PC-3 (cell line): Measurements from ENCODE around the gene SNCAIP. TPM values are rescaled to one million over a fixed set of nuclear protein-coding genes. Genes with fewer than 3 reads are reported as not detected.

Experiments
- ATAC-seq: fragments of 200-7000 bp; cut with Tn5 transposase; 2 replicates; pipeline ENCODE4 v1.9.1; 2020; ENCODE audit warnings: mild to moderate bottlenecking, moderate library complexity
- BruUV-seq: library from RNA; stranded (reverse); fragments of 400-500 nt; replicated peaks from 2 replicates; lab custom pipeline; 2021; lab: Mats Ljungman, UMichigan
- CTCF ChIA-PET: fragments of 300-600 bp; sonication (Branson Sonifier 250); formaldehyde crosslinking; loops from one replicate; lab custom pipeline; 2022; ENCODE audit warnings: antibody characterized with exemption; lab: Charles Lee
- POLR2A ChIA-PET: fragments of 300-600 bp; sonication (Branson Sonifier 250); formaldehyde crosslinking; loops from one replicate; lab custom pipeline; 2022; ENCODE audit warnings: antibody characterized with exemption; ENCODE audit not compliant: unreplicated experiment; lab: Charles Lee
- DNase-seq: peaks from one replicate; pipeline ENCODE4 v3.0.0-alpha.2; 2015
- H2AFZ ChIP-seq: fragments of 300-600 bp; sonication (generic); 2 replicates; pipeline ENCODE4 v1.6.0; 2016; ENCODE audit warnings: antibody characterized with exemption, low read length
- H3F3A ChIP-seq: fragments of 300-600 bp; sonication (generic); one replicate; pipeline ENCODE4 v1.6.0; 2017; ENCODE audit warnings: antibody characterized with exemption, low read length, control low read depth, mild to moderate bottlenecking; ENCODE audit not compliant: unreplicated experiment
- H3K27ac ChIP-seq: fragments of 300-600 bp; sonication (generic); 2 replicates; pipeline ENCODE4 v1.5.1; 2016; ENCODE audit warnings: mild to moderate bottlenecking, low read length
- H3K27me3 ChIP-seq: fragments of 300-600 bp; sonication (generic); 2 replicates; pipeline ENCODE4 v1.6.1; 2016; ENCODE audit warnings: low read length, mixed read lengths
- H3K36me3 ChIP-seq: fragments of 300-600 bp; sonication (generic); 2 replicates; pipeline ENCODE4 v1.6.1; 2016; ENCODE audit warnings: low read depth, mixed run types, low read length, mixed read lengths
- H3K4me1 ChIP-seq: fragments of 300-600 bp; sonication (generic); 2 replicates; pipeline ENCODE4 v1.5.1; 2016; ENCODE audit warnings: low read length; ENCODE audit not compliant: insufficient read depth
- H3K4me2 ChIP-seq: fragments of 300-600 bp; sonication (generic); 2 replicates; pipeline ENCODE4 v1.6.0; 2016; ENCODE audit warnings: low read length
- H3K4me3 ChIP-seq: fragments of 300-600 bp; sonication (generic); 2 replicates; pipeline ENCODE4 v1.5.1; 2016; ENCODE audit warnings: mild to moderate bottlenecking, low read length, mixed read lengths
- H3K79me2 ChIP-seq: fragments of 300-600 bp; sonication (generic); 2 replicates; pipeline ENCODE4 v1.6.1; 2017; ENCODE audit warnings: low read length, mixed read lengths
- H3K9ac ChIP-seq: fragments of 300-600 bp; sonication (generic); 2 replicates; pipeline ENCODE4 v1.6.0; 2016; ENCODE audit warnings: mild to moderate bottlenecking, low read length
- H3K9me2 ChIP-seq: fragments of 300-600 bp; sonication (generic); replicated peaks from 2 replicates; pipeline ENCODE4 v1.6.1; 2016; ENCODE audit warnings: mixed run types, low read length, mixed read lengths
- H3K9me3 ChIP-seq: fragments of 300-600 bp; sonication (generic); 2 replicates; pipeline ENCODE4 v1.6.1; 2016; ENCODE audit warnings: low read length, mixed read lengths
- H4K20me1 ChIP-seq: fragments of 300-600 bp; sonication (generic); 2 replicates; pipeline ENCODE4 v1.6.1; 2016; ENCODE audit warnings: low read length, mixed read lengths
- CTCF ChIP-seq: fragments of 300-600 bp; sonication (generic); conservative IDR thresholded peaks from 2 replicates; pipeline ENCODE4 v1.5.1; 2017; ENCODE audit warnings: antibody characterized with exemption, low read depth, mild to moderate bottlenecking, low read length
- EZH2 ChIP-seq: fragments of 300-600 bp; sonication (generic); IDR thresholded peaks from one replicate; pipeline ENCODE4 v1.6.1; 2017; ENCODE audit warnings: antibody characterized with exemption, mild to moderate bottlenecking, low read length; ENCODE audit not compliant: unreplicated experiment
- EZH2phosphoT487 ChIP-seq: fragments of 300-600 bp; sonication (generic); IDR thresholded peaks from 2 replicates; pipeline ENCODE4 v1.6.1; 2018; ENCODE audit warnings: mild to moderate bottlenecking, antibody characterized with exemption, low read length, borderline replicate concordance
- intact Hi-C: fragments of 100-400 bp; cut with micrococcal nuclease; formaldehyde crosslinking; loops from 2 replicates; pipeline ENCODE4 v1.9.0; 2023
- total RNA-seq: library from RNA; depleted of rRNA; stranded (reverse); fragments of >200 nt; gene quantifications from 2 replicates; pipeline ENCODE4 v1.2.3, GENCODE V29; 2014

The SNCAIP gene
- total RNA-seq, 1 experiment from 2014 or later = not detected

DNA sequence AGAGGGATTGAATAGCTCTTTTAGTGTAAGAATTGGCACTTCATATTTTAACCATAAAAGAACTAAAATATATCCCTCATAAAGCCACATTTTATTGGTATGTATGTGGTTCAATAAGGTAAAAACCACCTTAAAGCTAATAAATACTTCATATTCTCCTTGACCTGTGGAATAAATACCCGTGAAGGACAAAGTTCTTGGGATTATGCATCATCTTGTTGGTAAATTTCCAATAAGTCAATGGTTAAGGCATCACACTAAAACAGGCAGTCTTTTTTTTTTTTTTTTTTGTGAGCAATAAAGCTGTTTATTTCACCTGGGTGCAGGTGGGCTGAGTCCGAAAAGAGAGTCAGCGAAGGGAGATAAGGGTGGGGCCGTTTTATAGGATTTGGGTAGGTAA is 161.9 kb downstream of the SNCAIP start:
- Histone ChIP-seq H3K4me3 (no peak overlapping the region), H3F3A (no peaks in the 10 kb centered on the region), H3K9ac (no peak overlapping the region), H3K27ac (no peak overlapping the region), H3K9me3 (no peaks in the 10 kb centered on the region), H2AFZ (no peak overlapping the region), H3K79me2 (no peaks in the 10 kb centered on the region), H3K4me1 (peaks cover 4% of the 10 kb centered on the region), H4K20me1 (no peaks in the 10 kb centered on the region), H3K27me3 (no peaks in the 10 kb centered on the region), H3K36me3 (no peaks in the 10 kb centered on the region), H3K9me2 (no peaks in the 10 kb centered on the region), H3K4me2 (no peak overlapping the region)
- DNase-seq (no peak), ATAC-seq (no peak)
- BruUV-seq = no TSS peak
- no peak for TF ChIP-seq CTCF
- TF ChIP-seq EZH2 = no peak
- TF ChIP-seq EZH2phosphoT487 = no peak
- ChIA-PET POLR2A (no interaction called here), CTCF (no interaction called here)
- intact Hi-C loops = no loop called here

- H3K9me2 ChIP-seq = no peaks in the 10 kb centered on the region
- H3K9ac ChIP-seq = no peak overlapping the region; the same call in 1 of the 2 replicates
- BruUV-seq = no TSS peak
- H3K9me3 ChIP-seq = no peaks in the 10 kb centered on the region
- peak overlapping the region; percentile 70 for H3K27ac ChIP-seq
- H3K36me3 ChIP-seq = no peaks in the 10 kb centered on the region
- H3F3A ChIP-seq = no peaks in the 10 kb centered on the region
- ATAC-seq = no peak
- ChIA-PET CTCF (no interaction called here), POLR2A (no interaction called here)
- peak; percentile 93 for DNase-seq
- peaks cover 19% of the 10 kb centered on the region for H3K4me1 ChIP-seq
- no peaks in the 10 kb centered on the region for H4K20me1 ChIP-seq
- TF ChIP-seq EZH2phosphoT487 (no peak), CTCF (no peak), EZH2 (no peak)
- no peak overlapping the region for H2AFZ ChIP-seq
- intact Hi-C loops = no loop called here
- peak overlapping the region; percentile 67 for H3K4me2 ChIP-seq
- H3K79me2 ChIP-seq = no peaks in the 10 kb centered on the region
- no peaks in the 10 kb centered on the region for H3K27me3 ChIP-seq
- H3K4me3 ChIP-seq = no peak overlapping the region
Observed at GRCh38 chr5:122478741-122479442, 166.9 kb downstream of the SNCAIP start.

DNA sequence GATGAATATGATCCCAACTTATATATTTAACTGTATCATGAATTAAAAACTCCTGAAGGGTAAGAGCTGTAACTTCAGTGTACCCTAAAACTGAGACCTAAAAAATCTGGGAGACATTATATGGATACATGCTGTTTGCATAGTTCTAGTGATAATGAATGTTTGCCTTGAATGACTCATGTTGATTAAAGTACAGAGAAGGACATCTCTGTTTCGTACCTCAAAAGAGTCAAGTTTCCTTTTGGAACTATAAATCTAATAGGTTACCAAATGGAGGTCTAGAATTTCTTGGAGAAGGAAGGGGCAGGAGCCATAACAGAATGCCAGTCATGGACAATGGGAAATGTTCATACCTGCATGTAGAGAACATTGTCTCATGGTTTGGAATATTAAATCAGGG is 168.1 kb downstream of the SNCAIP start:
- POLR2A ChIA-PET = no interaction called here
- H3K9me3 ChIP-seq = no peaks in the 10 kb centered on the region
- ATAC-seq = no peak
- no peaks in the 10 kb centered on the region for H3K79me2 ChIP-seq
- peak overlapping the region; percentile 45 for H3K4me2 ChIP-seq
- no peaks in the 10 kb centered on the region for H3K9me2 ChIP-seq
- peak overlapping the region; percentile 70 for H3K27ac ChIP-seq
- H3K9ac ChIP-seq = no peak overlapping the region
- H3K36me3 ChIP-seq = no peaks in the 10 kb centered on the region
- peaks cover 19% of the 10 kb centered on the region for H3K4me1 ChIP-seq
- H2AFZ ChIP-seq = no peak overlapping the region
- intact Hi-C loops = no loop called here
- DNase-seq = peak; percentile 22
- no peaks in the 10 kb centered on the region for H4K20me1 ChIP-seq
- BruUV-seq = no TSS peak
- no peaks in the 10 kb centered on the region for H3F3A ChIP-seq
- H3K27me3 ChIP-seq = no peaks in the 10 kb centered on the region
- CTCF ChIA-PET = no interaction called here
- TF ChIP-seq CTCF = no peak
- no peak for TF ChIP-seq EZH2
- TF ChIP-seq EZH2phosphoT487 = no peak
- no peak overlapping the region for H3K4me3 ChIP-seq
